Chondrocyte (in vitro differentiated cells): ENCODE measurements around the gene SPACA6. TPM values are rescaled to one million over a fixed set of nuclear protein-coding genes. Genes with fewer than 3 reads are reported as not detected.

Experiments used
- DNase-seq: peaks from one replicate; pipeline ENCODE4 v3.0.0; 2021; ENCODE audit warnings: mixed read lengths, low spot score
- H3K27ac Mint-ChIP-seq: one replicate; pipeline ENCODE4 v1.8.0; 2021; ENCODE audit warnings: mild to moderate bottlenecking, moderate library complexity, mixed read lengths; ENCODE audit not compliant: unreplicated experiment
- H3K27me3 Mint-ChIP-seq: 2 replicates; pipeline ENCODE4 v1.8.0; 2021; ENCODE audit warnings: low read depth, mixed read lengths
- H3K36me3 Mint-ChIP-seq: 2 replicates; pipeline ENCODE4 v1.8.0; 2021; ENCODE audit warnings: low read depth, mixed read lengths
- H3K4me1 Mint-ChIP-seq: 2 replicates; pipeline ENCODE4 v1.8.0; 2021; ENCODE audit warnings: low read depth, mild to moderate bottlenecking, mixed read lengths
- H3K4me3 Mint-ChIP-seq: one replicate; pipeline ENCODE4 v1.8.0; 2021; ENCODE audit warnings: mild to moderate bottlenecking, moderate library complexity, mixed read lengths; ENCODE audit not compliant: unreplicated experiment
- H3K9me3 Mint-ChIP-seq: 2 replicates; pipeline ENCODE4 v1.8.0; 2021; ENCODE audit warnings: low read depth, mixed read lengths
- CTCF ChIP-seq: fragments of 200-600 bp; sonication (generic); IDR thresholded peaks from 2 replicates; pipeline ENCODE4 v1.5.0; 2021; ENCODE audit warnings: antibody characterized with exemption, mild to moderate bottlenecking, moderate library complexity
- total RNA-seq: library from RNA; stranded (reverse); gene quantifications from 3 replicates; pipeline ENCODE4 v1.2.1, GENCODE V29; 2021

Gene SPACA6
- total RNA-seq, 1 donor from 2014 or later, result 20.4 TPM

GRCh38 chr19:51743405-51743804 is 50.3 kb downstream of the SPACA6 start:
- Mint-ChIP-seq H3K4me3 (no peak overlapping the region), H3K9me3 (peaks cover 3% of the 10 kb centered on the region), H3K36me3 (no peaks in the 10 kb centered on the region), H3K27ac (no peak overlapping the region), H3K4me1 (no peaks in the 10 kb centered on the region), H3K27me3 (no peaks in the 10 kb centered on the region)
- no peak for TF ChIP-seq CTCF
- DNase-seq, result no peak

GRCh38 chr19:51746731-51747130 is 53.6 kb downstream of the SPACA6 start:
- H3K9me3 Mint-ChIP-seq, result peaks cover 7% of the 10 kb centered on the region
- no peaks in the 10 kb centered on the region for H3K27me3 Mint-ChIP-seq
- no peaks in the 10 kb centered on the region for H3K36me3 Mint-ChIP-seq
- no peaks in the 10 kb centered on the region for H3K4me1 Mint-ChIP-seq
- no peak overlapping the region for H3K27ac Mint-ChIP-seq
- TF ChIP-seq CTCF, result no peak
- H3K4me3 Mint-ChIP-seq, result no peak overlapping the region
- DNase-seq, result no peak

GRCh38 chr19:51749979-51750378 is 56.8 kb downstream of the SPACA6 start:
- DNase-seq, result no peak
- TF ChIP-seq CTCF, result no peak
- peaks cover 7% of the 10 kb centered on the region for H3K9me3 Mint-ChIP-seq
- H3K4me1 Mint-ChIP-seq, result no peaks in the 10 kb centered on the region
- H3K36me3 Mint-ChIP-seq, result no peaks in the 10 kb centered on the region
- no peak overlapping the region for H3K27ac Mint-ChIP-seq
- no peaks in the 10 kb centered on the region for H3K27me3 Mint-ChIP-seq
- no peak overlapping the region for H3K4me3 Mint-ChIP-seq

GRCh38 chr19:51750400-51751094 is 57.4 kb downstream of the SPACA6 start:
- TF ChIP-seq CTCF, result no peak
- no peaks in the 10 kb centered on the region for H3K36me3 Mint-ChIP-seq
- H3K27ac Mint-ChIP-seq, result no peak overlapping the region
- no peak for DNase-seq
- no peaks in the 10 kb centered on the region for H3K4me1 Mint-ChIP-seq
- no peaks in the 10 kb centered on the region for H3K27me3 Mint-ChIP-seq
- H3K9me3 Mint-ChIP-seq, result peaks cover 7% of the 10 kb centered on the region
- H3K4me3 Mint-ChIP-seq, result no peak overlapping the region

GRCh38 chr19:51751655-51752054 is 58.5 kb downstream of the SPACA6 start, which contains the start of gene FPR1:
FPR1 (minus strand) TSS chr19:51751878; CDS start chr19:51746994, 4,884 bp downstream.
- Mint-ChIP-seq H3K36me3 (no peaks in the 10 kb centered on the region), H3K27ac (no peak within 1 kb of the TSS), H3K4me3 (no peak within 1 kb of the TSS), H3K4me1 (no peaks in the 10 kb centered on the region), H3K27me3 (no peaks in the 10 kb centered on the region), H3K9me3 (peaks cover 11% of the 10 kb centered on the region)
- no peak for DNase-seq
- TF ChIP-seq CTCF, result no peak
